RCC 7860 (cell line): ENCODE data around the gene YTHDF1.

Experiments used
- DNase-seq: peaks from one replicate; pipeline ENCODE4 v3.0.0-alpha.2; 2015; ENCODE audit warnings: low spot score
- FAIRE-seq: peaks from 2 replicates; lab custom pipeline; 2012; peaks lifted over from hg19 to GRCh38; lab: Jason Lieb, UNC

Gene YTHDF1

DNA sequence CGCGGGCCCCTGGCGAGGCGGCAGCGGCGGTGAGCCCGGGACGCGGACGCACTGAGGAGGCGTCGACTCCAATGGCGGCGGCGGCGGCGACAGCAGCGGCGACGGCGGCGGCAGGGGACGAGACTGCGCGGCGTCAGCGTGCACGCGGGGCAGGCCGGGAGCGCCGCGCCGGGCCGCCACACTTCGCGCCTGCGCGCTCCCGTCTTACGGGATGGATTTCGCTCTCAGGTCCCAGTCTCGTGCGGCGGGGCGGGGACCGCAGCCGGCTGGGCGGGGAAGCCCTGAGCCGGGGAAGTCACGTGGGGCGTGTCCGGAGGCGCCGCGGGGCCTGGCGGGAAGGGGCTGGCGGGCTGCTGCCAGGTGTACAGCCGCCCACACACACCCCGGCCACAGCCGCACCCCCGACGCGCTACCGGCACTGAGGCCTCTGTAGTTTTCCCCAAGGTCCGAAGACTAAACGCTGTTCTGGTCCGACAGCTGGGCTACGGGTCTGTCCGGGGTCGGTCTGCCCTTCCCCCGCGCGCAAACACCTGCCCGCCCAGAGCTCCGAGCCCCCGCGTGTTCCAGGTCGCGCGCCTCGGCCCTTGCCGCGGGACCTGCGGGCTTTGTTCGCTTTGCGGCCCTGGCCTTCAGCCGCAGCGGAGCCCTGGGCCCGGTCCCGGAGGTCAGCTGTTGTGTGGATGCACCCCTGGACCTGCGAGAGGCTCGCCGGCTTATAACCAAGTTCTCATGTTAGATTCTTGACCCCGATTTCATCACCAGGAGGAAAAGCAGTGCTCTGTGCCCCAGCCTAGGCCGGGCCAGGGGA is at the start of gene YTHDF1:
YTHDF1 (minus strand) TSS at position 91 of the 808 bp plus-strand sequence. CDS start 239 bp downstream, outside the sequence.
- FAIRE-seq: no peak
- peak; percentile 91 for DNase-seq

DNA sequence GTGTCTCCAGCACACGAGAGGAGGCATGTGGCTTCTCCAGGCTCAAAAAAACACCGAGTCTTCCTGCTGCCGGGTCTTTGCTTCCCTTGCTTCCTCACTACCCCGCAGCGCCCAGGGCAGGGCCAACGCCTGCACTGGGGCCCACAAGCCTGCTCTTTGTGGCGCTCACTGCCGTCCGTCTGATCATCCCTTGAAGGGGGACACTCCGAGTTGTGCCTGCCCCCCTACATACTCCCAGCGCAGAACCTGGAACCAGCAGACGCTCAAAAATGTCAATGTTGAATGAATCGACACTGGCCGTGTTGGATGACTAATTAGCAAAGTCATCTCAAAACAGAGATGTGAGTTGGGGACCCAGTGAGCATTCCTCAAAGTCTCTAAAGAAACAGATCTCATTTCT is 48.6 kb upstream of the YTHDF1 start:
- no peak for FAIRE-seq
- peak; percentile 25 for DNase-seq

DNA sequence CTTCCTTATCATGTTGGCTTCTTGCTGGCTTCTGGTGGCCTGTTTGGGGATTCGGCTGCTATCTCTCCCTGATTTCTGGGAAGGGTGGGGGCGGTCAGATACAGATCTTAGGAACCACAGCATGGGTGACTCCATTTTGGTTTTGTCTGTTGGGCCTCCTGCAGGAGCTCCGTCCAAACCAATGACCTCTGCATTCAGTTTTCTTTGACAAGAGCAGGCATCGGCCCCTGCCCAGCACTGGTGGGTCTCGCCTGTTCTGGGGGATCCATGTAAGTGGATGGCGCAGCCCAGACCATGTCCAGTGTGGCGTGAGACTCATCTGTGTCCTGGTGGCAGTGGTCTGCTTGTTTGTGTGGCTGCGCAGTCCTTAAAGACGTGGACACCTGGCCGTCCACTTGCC is 48.1 kb upstream of the YTHDF1 start:
- DNase-seq (no peak), FAIRE-seq (no peak)

DNA sequence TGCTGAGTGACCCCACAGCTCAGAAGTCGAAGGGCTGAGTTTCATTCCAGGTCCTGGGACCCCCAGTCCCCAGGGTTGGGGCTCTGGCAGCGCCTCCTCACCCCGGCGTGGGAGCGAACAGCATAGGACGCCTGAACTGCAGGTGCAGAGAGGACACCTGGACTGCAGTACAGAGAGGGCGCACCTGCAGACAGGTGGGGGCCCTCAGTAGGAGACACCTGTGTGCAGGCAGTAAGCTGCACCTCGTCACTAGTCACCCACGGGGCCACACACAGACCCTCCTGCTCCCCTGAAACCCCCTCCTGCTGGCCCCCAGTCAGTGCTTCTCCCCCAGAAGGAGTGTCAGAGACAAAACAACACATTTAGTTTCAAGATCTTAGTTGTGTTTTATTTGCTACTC is 46.9 kb upstream of the YTHDF1 start:
- FAIRE-seq (no peak), DNase-seq (no peak)

DNA sequence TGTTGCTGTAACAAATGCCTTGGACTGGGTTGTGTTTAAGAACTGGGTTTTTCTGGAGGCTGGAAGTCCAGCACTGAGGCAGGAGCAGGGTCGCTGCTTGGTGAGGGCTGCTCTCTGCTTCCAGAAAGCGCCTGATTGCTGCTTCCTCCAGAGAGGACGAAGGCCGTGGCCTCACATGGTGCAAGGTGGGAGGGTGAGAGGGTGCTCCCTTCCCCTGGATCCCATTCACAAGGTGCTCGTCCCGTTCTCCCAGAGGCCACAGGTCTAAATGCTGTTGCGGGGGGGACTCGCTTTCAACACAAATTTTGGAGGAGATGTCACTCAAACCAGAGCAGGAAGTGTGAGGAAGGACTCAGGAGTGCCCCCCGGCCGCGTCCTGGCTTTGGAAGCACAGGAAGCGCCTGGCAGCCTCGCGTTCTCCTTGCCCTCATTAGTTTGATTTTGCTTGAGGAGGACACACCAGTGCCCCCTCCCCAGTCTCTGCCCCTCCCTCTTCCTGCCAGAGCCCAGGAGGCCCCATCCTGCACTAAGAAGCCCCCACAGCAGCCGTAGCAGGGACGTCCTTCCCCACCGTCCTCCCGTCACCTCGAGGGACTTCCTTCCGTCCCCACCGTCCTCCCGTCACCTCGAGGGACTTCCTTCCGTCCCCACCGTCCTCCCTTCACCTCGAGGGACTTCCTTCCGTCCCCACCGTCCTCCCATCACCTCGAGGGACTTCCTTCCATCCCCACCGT is 46.0 kb upstream of the YTHDF1 start:
- no peak for FAIRE-seq
- DNase-seq: no peak

DNA sequence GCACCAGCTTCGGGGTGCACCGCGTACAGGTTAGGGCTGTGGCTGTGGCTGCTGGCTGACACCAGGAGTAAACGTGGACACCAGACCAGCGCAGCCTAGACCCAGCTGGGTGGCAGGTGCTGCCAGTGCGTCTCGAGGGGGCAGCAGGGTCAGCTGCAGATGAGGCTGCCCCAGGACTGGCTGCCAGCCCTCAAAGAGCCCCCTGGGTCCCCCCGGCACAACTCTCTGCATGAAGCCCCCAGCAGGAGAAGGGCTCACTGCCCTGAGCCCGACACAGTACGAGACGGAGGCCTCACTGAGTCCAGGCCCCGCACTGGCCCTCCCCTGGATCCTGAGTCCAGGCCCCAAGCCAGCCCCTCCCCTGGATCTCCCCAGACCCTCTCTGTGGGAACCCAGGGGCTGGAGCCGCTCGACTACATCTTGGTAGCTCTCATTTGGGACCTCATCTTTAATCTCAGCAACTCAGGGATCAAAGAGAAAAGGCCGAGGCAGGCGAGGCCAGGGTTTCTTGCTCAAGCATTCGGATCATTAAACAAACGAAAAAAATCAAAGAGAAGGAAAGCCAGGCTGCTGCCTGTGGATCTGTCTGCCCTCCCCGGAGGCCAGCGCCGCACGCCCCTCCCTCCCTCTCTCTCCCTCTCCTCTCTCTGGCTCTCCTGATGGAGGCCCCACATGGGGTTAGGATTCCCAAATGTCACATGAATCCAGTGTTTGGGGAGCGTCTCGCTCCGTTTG is 45.3 kb upstream of the YTHDF1 start:
- DNase-seq: no peak

DNA sequence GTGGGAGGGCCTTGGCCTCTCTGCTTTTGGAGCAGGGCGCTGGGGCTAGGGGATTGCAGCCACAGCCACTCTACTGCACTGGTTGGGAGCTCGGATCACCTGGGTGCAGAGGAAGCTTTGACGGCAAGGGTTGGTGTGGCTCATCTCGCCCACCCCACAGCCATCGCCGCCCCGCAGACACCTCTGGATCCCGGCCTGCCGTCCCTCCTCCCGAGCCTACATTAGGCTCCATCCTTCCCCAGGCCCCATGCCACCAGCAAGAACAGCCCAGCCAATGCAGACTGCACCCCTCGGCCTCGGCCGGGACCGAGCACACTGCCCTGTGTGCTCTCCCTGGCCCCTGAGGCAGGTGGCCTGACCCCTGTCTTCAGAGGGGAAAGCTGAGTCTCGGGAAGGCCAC is 44.6 kb upstream of the YTHDF1 start:
- DNase-seq (no peak), FAIRE-seq (no peak)

More for the DNA sequence above, 45.3 kb upstream of the YTHDF1 start:
- FAIRE-seq: no peak

DNA sequence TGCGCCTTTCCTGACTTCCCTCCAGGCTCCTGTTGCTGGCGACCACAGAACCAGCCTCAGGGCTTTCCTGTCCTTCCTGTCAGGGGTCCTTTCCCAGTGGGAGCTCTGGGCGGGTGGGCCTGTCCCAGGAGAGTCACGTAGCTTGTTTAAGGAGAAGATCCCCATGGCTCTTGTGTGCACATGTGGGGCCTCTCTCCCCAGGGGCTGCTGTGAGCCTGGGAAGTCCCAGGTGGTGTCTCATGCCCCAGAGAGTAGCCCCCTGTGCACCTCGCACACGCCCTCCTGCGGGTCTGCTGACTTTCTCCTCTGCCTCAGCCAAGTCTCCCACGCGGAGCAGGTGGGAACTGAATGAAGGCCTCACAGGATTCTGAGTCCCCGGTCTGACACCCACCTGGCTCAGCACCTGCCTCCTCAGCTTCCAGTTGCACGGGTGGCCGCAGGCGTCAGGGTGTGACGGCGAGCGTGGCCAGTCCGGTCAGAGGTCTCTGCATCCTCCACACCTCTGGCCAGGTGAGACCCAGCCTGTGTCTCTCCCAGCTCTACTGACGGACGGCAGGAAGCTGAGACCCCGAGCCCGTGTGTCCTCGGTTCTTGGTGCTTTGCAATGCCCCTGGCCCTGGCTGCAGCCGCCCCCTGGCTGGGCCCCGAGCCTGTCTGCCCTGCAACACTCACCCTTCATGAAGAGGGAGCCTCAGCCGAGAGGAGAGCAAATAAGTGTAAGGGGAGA is 44.0 kb upstream of the YTHDF1 start:
- DNase-seq: no peak
- FAIRE-seq: no peak

DNA sequence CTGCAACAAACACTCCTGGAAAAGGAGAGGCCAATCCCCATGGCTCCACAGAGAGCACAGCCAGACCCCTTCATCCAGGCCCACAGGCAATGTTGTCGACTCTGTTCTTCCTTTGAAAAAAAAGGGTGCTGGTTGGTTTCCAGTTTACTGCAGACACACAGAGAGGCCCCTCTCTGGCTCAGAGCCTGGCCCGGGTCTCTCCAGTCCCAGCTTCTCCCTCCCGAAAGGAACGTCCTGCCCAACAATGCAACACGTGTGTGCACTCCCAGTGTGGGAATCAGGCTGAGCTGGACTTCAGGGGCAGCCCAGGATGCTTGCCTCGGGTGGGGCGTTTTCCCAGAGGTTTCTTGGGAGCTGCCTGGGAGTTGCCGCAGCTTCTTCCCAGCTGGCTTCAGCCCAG is 42.9 kb upstream of the YTHDF1 start:
- no peak for FAIRE-seq
- no peak for DNase-seq

DNA sequence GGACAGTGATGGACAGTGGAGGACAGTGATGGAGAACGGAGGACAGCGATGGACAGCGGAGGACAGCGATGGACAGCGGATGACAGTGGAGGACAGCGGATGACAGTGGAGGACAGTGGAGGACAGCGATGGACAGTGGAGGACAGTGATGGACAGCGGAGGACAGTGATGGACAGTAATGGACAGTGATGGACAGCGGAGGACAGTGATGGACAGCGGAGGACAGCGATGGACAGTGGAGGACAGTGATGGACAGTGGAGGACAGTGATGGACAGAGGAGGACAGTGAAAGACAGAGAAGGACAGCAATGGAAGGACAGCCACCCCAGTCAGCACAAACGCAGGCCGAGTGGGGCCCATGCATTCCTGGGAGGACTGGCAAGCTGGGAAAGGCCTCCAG is 41.7 kb upstream of the YTHDF1 start:
- FAIRE-seq: no peak
- no peak for DNase-seq

DNA sequence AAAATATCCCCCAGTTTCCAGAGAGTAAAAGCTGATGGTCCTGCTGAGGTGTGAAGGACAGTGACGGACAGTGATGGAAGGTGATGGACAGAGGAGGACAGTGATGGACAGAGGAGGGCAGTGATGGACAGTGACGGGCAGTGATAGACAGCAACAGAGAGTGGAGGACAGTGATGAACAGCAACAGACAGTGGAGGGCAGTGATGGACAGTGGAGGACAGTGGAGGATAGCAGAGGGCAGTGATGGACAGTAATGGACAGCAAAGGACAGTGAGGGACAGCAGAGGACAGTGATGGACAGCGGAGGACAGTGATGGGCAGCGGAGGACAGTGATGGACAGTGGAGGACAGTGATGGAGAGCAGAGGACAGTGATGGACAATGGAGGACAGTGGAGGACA is 41.0 kb upstream of the YTHDF1 start:
- FAIRE-seq: no peak
- DNase-seq: no peak

DNA sequence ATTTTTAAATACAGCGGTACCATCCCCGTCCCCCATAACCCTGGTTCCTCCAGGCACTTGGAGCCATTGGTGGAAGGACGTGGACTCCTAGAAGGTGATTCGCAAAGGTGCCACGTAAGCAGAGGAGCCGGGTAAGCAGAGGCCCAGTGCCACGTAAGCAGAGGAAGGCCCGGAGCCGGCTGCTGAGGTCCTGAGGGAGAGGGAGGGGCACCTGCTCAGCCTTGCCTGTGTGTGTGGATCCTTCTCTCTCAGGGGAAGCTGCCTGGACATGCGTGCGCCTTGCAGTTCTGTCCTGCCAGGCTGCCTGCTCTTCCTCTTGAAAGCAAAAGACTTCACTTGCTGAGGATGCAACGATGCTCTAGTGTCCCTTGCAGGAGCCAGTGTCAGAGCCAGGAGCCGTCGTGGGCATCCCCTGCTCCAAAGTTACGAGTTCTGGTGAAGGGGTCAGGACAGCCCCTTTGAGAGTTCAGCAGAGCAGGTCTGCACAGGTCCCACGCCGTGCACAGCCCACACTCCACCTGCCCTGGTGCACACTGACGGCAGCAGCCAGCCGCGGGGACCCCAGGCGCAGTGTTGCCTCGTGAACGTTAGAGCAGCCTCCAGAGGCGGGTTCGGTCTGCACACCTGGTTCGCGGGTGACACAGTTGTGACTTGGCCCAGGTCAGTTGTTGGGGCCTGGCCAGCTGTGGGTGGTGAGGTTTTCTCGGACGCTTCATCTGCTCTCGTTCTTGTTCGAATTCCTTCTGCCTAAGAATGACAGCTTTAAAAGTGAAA is 40.2 kb upstream of the YTHDF1 start:
- no peak for FAIRE-seq

DNA sequence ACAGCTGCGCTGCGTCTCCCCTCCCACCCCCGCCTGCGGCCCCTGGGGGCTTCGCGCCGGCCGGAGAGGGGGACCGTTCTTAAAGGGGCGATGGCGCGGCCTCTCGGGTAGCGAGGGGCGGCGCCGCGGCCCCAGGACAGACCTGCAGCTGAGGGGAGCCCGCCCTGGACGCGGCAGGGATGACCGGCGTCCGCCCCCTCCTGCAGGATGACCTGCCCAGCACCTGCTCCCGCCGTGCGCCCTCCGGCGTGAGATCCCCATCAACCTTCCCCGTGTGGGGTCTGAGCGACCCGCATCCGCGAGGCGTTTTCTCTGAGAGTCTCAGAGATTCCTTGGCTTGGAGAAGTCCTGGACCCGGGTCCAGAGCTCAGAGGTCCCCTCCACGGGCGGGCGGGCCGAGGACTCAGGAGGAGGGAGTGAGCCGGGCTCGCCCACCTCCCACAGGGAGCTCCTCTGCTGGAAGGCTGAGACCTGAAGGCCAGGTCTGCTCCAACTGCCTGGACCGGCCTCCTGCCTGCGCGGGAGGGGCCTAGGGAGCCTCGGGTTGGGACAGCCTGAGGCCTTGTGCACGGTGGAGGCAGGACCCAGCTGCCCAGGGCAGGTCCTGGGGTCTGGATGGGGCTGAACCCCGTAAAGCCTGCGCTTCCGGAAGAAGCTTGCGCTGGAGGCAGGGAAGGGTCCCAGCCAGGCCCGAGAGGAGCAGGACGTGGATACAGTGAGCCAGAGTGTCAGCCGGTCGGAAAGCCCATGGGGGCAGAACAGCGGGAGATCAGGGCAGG is 38.9 kb upstream of the YTHDF1 start:
- DNase-seq (no peak), FAIRE-seq (no peak)

More for the DNA sequence above, 40.2 kb upstream of the YTHDF1 start:
- no peak for DNase-seq

DNA sequence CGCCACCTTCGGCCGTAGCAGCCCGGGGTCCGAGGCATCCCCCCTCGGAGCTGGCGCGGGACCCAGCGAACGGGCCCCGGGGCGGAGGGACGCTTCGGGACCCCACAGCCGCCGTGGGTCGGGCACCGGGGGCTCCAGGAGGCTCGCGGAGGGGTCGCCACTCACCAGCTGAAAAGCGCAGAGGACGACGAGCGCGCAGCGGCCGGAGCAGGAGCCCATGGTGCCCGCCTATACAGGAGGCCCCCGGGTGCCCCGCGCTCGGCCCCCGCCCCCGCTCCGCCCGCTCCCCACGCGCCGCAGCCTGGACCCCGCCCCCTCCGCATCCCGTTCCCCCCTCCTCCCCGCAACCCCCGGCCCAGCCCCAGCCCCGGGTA is 38.3 kb upstream of the YTHDF1 start, which contains the start of gene NKAIN4:
NKAIN4 (minus strand) TSS at position 232 of the 374 bp plus-strand sequence; CDS start at position 219, 13 bp downstream.
- no peak for DNase-seq
- FAIRE-seq: no peak

DNA sequence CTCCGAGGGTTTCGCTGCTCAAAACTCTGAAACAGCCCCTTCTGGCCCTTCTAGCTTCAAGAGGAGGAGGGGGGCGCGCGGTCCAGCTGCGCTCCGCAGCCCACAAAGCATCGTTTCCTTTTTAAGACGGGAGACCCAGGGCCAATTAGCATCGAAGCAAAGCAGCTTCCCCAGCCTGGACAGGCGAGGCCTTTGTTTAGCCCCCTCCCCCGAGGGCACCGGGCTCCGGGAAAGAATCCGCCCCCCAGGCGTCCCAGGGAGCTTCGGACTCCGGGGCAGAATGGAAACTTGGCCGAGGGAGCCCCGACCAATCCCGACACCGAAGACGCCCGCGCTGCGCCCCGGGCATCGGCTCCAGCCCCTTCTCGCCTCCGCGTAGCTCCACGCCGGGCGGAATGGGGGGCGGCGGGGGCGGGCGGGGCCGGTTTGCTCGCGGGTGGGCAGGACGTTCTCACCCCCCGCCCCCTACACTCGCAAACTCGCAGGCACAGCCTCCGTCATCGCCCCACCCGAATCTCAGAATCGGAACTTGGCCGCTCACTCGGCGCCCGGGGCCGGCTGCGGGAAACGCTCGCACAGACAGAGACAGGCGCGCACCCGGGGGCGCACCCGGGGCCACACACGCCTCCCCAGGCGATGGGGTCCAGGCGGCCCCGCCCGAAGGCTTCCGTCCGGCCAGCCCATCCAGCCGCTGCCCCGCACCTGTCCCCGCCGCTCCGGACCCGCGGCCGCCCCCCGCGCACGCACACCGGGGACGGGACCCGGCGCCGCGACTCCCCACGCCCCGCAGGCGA is 37.7 kb upstream of the YTHDF1 start:
- FAIRE-seq: no peak
- no peak for DNase-seq

DNA sequence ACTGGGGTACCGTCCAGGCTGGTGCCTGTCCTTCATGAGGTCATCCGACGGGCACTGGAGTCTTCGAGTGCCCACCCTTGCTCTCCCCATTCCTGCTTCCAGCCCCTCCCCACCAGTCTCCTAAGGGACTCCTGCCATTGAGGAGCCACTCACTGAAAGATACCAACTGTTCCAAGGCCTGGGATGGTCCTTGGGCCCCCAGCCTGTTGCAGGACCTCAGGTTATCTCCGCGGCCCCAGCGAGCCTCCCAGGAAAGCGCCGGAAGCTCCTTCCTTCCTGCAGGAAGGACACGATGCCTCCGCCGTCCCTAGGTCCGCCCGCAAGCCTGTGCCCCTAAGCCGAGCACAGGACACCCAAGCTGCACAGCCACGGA is 37.1 kb upstream of the YTHDF1 start:
- no peak for FAIRE-seq
- no peak for DNase-seq

DNA sequence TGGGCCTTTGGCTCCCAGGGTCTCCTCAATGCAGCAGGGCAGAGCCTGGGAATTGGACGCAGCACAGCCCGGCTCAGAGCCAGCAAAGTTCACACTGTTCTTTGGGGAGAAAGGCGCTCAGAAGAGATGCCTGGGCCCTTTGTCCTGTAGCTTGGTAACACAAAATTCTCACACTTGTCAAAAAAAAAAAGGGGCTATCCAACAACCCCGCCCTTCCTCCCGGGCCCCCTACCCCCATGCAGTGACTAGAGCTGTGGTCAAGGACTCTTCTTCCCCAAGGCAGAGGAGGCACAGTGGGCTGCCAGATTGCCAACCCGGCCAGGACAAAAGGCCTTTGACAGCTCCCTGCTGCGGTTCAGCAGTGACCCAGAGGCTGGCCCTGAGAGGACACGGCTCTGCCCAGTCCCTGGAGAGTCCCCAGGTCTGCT is 36.4 kb upstream of the YTHDF1 start:
- FAIRE-seq: no peak
- DNase-seq: no peak

DNA sequence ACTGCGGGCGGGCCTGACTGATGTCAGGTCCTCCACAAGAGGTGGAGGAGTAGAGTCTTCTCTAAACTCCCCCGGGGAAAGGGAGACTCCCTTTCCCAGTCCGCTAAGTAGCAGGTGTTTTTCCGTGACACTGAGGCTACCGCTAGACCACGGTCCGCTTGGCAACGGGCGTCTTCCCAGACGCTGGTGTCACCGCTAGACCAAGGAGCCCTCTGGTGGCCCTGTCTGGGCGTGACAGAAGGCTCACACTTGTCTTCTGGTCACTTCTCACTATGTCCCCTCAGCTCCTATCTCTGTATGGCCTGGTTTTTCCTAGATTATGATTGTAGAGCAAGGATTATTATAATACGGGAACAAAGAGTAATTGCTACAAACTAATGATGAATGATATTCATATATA is 35.4 kb upstream of the YTHDF1 start:
- FAIRE-seq (peak; percentile 61), DNase-seq (peak; percentile 12)
